Aortic smooth muscle cell (primary cell): Measurements from ENCODE around the gene TMEM151A. TPM values are rescaled to one million over a fixed set of nuclear protein-coding genes. Genes with fewer than 3 reads are reported as not detected.

ENCODE experiments used
- total RNA-seq: library from RNA; depleted of rRNA; stranded (reverse); fragments of >200 nt; gene quantifications from 2 replicates; pipeline ENCODE4 v1.2.3, GENCODE V29; 2014

Gene TMEM151A
- 0.13 and 0.25 TPM in 2 replicates for total RNA-seq

DNA sequence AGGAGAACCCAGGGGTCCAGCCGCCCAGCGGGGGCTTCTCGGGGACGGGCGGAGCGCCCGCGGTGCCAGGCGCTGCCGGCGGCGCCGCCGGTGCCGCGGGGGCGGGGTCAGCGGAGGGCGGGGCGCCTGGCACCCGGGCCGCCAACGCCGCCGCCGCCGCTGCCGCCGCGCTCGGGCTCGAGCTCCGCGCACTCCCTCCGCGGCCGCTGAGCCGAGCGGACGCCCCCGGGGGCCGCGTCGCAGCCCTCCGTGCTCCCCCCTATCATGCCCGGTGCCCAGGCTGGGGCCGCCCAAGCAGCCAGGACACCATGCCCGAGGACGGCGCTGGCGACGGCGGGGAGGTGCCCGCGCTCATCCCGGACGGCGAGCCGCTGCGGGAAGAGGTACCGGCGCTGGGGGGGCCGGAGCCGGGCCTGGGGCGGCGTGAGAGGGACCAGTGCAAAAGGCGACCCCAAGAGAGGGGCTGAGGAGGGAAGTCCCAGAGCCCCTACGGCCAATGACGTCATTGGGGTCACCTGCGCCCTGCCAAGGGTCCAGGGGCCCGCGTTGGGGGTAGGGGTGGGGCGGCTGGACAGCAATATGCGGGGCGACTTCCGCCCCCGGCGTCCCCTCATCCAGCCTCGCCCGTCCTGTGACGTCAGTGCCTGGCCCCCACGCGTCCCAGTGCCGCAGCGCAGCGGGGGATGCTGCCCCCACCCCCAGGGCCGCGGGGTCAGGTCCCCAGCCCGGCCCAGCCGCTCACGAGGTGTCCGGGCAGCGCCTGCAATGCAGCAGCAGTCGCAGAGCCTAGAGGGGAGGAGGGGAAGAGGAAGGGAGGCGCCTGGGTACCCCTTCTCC lies at the start of gene TMEM151A:
TSS of gene TMEM151A (plus strand) at position 189 of the 837 bp plus-strand sequence. CDS start at position 309, 120 bp downstream.

DNA sequence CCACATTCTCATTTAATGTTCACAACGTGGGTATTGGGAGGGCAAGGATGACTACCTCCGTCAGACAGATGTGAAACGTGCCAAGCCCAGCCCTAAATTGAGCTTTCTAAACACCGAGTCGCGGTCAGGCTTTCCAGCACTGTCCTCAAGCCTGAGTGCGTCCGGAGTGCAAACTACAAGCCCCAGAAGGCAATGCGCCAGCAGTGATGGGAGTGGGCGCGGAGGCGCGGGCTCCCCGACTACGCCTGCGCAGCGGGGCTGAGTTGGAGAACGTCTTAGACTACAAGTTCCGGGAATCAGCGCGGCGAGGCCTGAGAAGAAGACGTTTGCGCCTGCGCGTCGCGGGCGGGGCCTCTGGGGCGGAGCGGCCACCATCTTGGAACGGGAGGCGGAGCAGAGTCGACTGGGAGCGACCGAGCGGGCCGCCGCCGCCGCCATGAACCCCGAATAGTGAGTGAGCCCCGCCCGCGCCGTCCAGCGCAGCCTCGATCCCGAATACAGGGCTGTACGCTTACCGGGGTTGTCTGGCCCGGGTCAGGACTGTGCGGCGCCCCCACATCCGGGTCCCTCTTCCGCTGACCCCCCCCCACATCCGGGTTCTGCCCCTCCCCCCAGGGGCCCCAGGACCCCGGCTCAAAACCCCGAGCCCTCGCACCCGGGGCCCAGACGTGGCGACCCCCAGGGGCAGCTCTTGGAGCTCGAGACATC lies 23.3 kb upstream of the TMEM151A start, which contains the start of gene RAB1B:
TSS of gene RAB1B (plus strand) at position 396 of the 708 bp plus-strand sequence. CDS start at position 437, 41 bp downstream.

DNA sequence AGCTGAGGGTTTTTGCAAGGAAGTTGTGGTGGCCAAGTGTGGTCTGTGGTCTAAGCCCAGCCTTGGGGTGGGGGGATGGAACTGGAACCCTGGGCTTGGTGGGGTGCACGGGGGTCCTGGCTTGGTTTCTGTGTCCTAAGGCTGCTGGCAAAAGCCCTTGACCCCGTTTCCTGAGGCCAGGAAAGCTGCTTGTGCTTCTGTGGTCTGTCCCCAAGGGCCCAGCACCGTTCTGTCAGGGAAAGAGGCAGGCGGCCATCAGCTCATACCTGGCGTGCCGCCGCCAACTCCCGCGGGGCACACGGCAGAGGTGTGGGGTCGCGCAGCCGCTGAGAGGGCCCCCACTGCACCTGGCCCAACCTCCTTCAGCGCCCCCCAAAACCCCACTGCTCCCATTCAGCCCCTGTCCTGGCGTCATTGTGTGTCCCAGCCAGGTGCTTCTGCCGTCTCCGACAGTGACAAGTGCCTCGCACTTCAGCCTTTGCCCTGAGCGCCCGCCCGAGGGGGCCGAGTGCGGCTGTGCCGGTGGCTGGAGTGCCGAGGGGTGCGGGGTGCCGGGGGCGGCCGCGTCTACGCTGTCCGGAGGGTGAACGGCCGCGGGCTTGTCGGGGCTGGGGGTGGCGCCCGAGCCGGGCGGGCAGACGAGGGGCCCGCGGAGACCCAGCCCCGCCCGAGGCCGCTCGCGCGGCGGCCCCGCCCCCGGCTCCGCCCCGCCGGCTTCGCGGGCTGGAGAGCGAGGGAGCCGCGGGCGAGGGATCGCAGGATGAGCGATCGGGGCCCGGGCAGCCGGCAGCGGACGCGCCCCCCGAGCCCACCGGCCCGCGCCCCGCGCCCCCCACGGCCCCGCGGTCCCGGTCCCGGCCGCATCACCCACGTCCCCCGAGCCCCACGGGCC lies 14.0 kb upstream of the TMEM151A start, which contains the start of gene CNIH2:
TSS of gene CNIH2 (plus strand) at position 705 of the 892 bp plus-strand sequence. CDS start 282 bp downstream, outside the sequence.

DNA sequence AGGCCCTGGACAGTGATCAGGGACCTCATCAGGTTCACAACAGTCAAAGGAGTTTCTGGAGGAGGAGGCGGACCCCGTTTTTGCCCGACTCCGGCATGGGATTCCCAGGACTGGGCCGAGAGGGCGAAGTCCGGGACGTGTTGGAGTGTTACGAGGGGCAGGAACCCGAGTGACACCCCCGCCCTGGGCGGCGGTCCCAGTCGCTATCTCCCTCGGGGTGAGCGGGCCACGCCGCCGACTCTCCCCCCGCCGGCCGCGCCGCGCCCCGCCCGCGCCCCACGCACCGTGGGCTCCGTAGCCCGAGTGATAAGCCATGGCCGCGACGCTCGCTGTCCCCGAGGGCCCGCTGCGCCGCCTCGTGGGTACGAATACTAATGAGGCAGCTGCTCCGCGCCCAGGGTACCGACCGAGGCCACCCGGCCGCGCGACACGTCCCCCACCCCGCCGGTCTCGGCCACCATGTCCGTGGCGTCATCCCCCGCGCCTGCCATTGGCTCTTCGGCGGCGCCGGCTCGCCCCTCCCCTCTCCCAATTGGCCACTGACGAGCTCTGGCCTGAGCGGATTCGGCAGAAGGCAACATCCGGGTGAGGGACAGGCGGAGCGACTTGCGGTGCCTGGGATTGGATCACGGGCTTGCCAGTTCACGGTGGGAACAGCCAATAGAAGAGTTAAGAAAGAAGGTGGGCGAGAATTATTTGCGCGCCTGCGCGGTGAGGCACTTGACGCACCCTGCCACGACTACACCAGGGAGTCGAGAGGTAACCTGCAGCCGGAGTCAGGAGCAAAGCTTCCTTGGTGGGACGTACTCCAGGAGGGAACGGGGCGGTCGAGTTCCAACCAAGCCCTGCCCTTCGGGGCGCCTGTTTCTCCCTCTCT lies 2.8 kb upstream of the TMEM151A start, which contains the start of gene YIF1A:
TSS of gene YIF1A (minus strand) at position 473 of the 877 bp plus-strand sequence. CDS start at position 315, 158 bp downstream.

DNA sequence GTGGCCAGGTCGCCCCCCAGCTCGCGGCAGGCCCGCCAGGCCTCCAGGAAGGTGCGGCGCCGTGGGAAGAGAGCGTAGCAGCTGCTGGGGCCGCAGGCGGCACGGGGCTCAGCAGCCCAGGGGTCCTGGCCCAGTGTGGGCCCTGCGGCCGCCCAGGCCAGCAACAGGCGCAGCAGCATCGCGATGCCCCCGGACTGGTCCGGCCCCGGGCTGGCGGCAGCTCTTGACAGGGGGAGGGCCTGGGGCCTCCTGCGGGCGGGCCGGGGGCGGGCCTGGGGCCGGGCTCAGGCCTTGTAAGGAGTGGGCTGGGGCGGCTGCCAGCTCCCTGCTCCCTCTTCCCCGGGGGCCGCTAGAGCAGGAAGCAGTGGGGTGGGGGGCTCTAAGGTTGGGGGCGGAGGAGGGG lies 25.2 kb downstream of the TMEM151A start, which contains the start of gene CD248:
TSS of gene CD248 (minus strand) at position 196 of the 403 bp plus-strand sequence. CDS start at position 179, 17 bp downstream.

DNA sequence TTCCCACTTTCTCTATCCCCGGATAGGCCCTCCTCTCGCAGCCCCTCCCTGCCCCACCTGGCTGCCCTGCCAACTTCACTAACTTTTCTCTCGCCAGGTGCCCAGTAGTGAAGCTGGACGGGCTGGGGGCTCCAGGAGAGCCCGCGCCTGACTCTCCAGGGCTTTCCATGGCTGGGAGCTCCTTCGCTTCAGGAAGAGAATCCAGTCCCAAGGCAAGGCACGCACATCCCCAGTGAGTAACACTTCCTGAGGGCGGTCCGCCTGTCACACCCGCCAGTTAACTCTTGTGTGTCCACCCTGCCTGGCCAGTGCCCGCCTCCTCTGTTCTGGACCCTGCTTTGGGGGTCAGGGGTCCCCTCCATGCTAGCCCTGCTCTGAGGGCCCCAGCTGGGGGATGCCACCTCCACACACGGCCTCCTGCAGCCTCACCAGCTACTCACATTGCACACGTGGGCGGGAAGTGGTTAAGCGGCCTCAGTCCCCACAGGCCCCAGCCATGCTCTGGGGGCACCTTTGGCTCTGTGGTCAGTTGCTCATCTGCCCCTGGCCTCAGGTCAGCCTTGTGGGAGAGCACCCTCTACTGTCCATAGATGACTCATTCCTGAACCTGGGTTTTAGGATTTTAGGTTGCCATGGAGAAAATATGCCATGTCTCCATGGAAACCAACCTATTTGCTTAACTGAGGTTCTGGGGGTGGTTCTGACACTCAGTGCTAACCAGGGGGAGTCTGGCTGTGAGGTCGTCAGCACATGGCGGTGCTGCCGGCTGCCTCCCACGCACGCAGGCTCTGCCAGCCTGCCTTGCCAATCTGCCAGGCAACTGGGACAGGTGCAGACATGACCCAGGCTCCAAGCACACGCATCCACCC lies 44.8 kb downstream of the TMEM151A start, which contains the start of gene RIN1:
TSS of gene RIN1 (minus strand) at position 201 of the 869 bp plus-strand sequence. CDS start at position 169, 32 bp downstream.

DNA sequence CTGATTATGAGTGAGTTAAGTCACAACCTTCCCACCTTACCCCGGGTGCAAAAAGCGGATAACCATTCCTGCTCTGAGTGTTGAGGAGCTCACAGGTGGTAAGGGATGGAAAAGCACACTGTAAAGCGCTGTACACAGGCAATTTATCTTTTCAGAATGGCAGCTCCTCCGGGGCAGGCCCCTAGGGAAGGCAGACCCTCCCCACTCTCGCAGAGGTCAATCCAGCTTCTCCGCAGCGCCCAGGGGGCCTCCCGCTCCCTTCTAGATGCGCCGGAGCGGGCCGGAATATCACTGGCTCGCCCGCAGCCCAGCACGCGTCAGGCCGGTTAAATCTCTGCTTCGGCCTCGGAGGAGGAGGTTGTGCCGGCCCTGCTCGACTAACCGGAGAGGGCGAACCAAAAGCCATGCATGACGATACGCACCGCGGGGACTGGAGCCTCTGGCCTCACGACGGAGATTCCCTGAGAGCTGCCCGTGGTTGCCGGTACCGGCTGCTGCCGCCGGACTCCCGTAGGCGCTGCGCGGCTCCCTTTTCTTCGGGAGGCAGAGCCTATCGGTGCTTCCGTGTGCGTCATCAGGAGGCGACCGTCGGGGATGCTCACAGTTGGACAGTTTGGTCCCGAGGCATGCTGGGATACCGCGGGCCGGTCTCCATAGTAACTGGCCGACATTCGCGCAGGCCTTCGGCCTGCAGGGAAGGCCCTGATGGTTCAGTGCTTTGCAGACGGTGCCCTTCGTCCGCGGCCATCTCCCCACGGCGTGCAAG lies 53.0 kb downstream of the TMEM151A start, which contains the start of gene BRMS1:
TSS of gene BRMS1 (minus strand) at position 555 of the 766 bp plus-strand sequence. CDS start 2,870 bp downstream, outside the sequence.

Other genes with a start within 250 kb of the TMEM151A start
- gene GAL3ST3, start 242.7 kb upstream of the TMEM151A start, total RNA-seq = not detected in 2 replicates
- 127 and 134 TPM in 2 replicates for gene SF3B2, start 239.5 kb upstream of the TMEM151A start, total RNA-seq
- gene PACS1, start 221.6 kb upstream of the TMEM151A start, total RNA-seq = 23.9 and 47.6 TPM in 2 replicates
- 14.9 and 17.7 TPM in 2 replicates for gene KLC2, start 34.2 kb upstream of the TMEM151A start, total RNA-seq
- gene RAB1B, start 23.3 kb upstream of the TMEM151A start, total RNA-seq = 93.0 and 102 TPM in 2 replicates
- gene CNIH2, start 13.7 kb upstream of the TMEM151A start, total RNA-seq = 0.37 and 0.40 TPM in 2 replicates
- gene YIF1A, start 2.8 kb upstream of the TMEM151A start, total RNA-seq = 143 and 183 TPM in 2 replicates
- 21.9 and 23.3 TPM in 2 replicates for gene CD248, start 25.1 kb downstream of the TMEM151A start, total RNA-seq
- gene RIN1, start 44.5 kb downstream of the TMEM151A start, total RNA-seq = 19.5 and 25.9 TPM in 2 replicates
- gene BRMS1, start 53.2 kb downstream of the TMEM151A start, total RNA-seq = 50.1 and 58.0 TPM in 2 replicates
- gene B4GAT1, start 55.7 kb downstream of the TMEM151A start, total RNA-seq = 38.4 and 46.9 TPM in 2 replicates
- under 0.01 and 0.12 TPM in 2 replicates for gene SLC29A2, start 79.9 kb downstream of the TMEM151A start, total RNA-seq
- not detected in 2 replicates for gene NPAS4, start 129.1 kb downstream of the TMEM151A start, total RNA-seq
- gene MRPL11, start 147.0 kb downstream of the TMEM151A start, total RNA-seq = 32.0 and 32.1 TPM in 2 replicates
- gene PELI3, start 175.0 kb downstream of the TMEM151A start, total RNA-seq = 11.1 TPM in 2 replicates
- gene DPP3, start 188.5 kb downstream of the TMEM151A start, total RNA-seq = 41.3 and 58.4 TPM in 2 replicates
- 25.4 and 28.5 TPM in 2 replicates for gene BBS1, start 218.7 kb downstream of the TMEM151A start, total RNA-seq